Stimulated activated CD4-positive, alpha-beta T cell treated with anti-CD3 and anti-CD28 coated beads, Interleukin-2, amount 100 ng/mL, for 24 hours (primary cell): ENCODE results near the gene LRIF1.
"Not testable (repeated sequence)": the region's sequence is repeated elsewhere in the genome, so short reads cannot be mapped to it uniquely, and the experiment has no call there.

Experiments
- DNase-seq, 2 donors: peaks; one replicate each; pipeline ENCODE4 v3.0.0-alpha.2; 2020

Gene LRIF1

DNA sequence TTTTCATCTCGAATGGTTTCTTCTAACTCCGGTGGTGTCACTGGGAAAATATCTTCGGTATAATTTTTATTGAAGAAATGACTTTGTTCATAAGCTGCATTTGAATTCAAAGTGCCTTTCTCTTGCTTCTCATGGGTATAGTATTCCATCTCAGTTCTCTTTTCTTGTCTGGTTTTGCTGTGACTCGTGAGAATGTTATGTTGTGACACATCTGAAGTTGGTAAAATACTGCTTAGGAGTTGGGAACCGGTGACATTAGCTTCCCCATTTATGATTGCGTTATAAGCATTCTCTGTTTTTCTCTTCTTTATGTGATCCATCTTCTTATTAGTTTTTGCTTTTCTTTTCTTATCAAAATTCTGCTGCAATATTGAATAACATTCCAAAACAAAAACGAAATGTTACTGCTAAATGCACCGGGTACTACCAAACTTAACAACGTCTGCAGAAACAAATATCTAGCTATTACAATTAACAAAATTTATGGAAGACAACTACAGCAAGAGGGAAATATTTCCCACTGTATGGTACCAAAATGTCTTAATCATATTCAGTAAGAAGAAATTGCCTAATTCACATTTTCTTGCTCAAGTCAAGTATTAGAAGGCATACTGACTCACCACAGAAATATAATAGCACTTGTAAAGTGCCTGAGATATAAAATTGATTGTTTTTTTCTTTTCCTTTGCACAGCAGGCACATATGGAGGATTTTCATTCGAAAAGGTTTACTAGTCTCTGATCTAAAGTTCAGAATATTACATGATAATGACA lies 15.5 kb downstream of the LRIF1 start:
- DNase-seq: no peak

DNA sequence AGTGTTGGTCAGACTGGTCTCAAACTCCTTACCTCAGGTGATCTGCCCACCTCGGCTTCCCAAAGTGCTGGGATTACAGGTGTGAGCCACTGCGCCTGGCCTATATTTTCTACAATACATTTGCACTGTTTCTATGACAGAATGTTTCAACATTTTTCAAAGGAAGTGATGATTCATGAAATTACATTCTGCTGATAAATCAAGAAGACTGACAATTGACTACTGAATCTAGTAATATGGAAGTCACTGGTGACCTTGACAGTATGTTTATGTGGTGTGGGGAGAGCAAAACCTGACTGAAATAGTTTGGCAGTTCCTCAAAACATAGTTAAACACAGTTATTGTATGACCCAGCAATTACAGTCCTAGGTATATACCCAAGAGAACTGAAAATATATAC lies 18.1 kb downstream of the LRIF1 start:
- no peak for DNase-seq

DNA sequence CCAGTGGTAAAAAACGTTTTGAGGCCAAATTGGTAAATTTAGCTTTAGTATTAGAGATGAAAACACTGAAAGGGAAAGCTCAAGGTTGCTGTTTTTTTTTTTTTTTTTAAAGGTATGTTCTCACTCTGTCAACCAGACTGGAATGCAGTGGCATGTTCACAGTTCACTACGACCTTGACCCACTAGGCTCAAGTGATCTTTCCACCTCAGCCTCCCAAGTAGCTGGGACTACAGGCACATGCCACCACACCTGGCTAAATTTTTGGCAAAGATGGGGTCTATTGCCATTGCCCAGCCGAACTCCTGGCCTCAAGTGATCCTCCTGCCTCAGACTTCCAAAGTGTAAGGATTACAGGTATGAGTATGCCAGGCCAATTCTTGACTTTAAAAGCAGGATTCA lies 18.9 kb downstream of the LRIF1 start:
- no peak for DNase-seq

DNA sequence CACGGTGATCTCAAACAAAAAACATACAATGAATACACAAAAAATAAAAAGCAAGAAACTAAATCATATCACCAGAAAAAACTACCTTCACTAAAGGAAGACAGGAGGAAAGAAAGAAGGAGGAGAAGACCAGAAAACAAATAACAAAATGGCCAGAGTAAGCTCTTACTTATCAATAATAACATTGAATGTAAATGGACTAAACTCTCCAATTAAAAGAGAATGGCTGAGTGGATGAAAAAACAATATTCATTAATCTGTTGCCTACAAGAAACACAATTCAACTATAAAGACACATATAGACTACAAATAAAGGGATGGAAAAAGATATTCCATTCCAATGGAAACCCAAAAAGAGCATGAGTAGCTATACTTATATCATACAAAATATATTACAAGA lies 27.2 kb downstream of the LRIF1 start:
- no peak for DNase-seq

DNA sequence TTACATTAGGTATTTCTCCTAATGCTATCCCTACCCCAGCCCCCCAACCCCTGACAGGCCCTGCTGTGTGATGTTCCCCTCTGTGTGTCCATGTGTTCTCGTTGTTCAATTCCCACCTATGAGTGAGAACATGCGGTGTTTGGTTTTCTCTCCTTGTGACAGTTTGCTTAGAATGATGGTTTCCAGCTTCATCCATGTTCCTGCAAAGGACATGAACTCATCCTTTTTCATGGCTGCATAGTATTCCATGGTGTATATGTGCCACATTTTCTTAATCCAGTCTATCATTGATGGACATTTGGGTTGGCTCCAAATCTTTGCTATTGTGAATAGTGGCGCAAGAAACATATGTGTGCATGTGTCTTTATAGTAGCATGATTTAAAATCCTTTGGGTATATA lies 32.6 kb downstream of the LRIF1 start:
- DNase-seq: not testable (repeated sequence)

DNA sequence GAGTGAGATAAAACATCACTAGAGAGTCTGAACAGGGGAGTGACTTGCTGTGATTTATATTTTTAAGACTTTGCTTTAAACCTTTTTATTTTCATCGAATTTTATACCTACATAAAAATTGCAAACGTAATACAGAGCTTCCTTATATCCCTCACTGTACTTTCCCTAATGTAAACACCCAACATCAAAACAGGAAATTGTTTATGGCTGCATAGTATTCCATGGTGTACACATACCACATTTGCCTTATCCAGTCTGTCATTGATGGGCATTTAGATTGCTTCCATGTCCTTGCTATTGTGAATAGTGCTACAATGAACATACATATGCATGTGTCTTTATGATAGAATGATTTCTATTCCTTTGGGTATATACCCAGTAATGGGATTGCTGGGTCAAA lies 34.8 kb downstream of the LRIF1 start:
- DNase-seq: no peak

DNA sequence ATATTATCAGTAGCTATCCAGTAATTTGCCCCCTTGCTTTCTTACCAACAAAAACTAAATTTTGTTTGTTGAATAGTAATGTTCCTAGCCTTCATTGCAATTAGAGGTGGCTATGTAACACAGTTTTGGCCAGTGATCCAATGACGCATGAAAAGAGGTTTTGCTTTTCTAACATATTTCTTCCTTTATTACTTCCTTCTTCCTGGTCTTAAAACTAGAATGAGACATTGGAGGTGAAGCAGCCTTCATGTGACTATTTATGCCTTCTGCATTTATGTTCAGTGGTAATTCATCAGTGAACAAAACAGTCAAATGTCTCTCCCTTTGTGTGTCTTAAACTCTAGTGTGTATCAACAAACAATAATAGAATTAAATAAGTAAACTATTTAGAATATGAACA lies 35.5 kb downstream of the LRIF1 start:
- DNase-seq: no peak

DNA sequence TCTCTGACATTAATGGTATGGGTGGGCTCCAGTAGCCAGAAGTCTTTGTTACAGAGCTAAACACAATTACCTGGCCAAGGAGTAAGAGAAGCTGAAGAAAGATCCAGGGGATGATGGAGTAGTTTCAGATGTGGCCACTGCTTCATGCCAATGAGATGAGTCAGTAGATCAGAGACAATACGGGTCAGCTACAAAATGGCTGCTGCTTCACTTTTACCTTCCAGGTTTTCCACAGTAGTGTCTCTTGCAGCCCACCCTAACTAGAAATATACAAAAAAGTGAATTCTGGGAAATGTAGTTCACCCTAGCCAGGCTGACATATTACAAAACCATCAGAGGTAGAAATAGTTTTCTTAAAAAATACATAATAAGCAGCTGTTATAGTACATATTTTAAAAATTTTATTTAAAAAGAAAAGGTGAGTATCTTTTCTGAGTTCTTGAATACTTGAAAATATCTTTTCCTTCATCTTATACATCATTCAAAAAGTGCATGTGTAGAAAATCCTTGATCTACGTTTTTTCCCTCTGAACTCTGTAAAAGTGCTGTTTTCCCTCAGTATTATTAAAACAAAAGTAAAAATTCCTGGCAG lies 36.1 kb downstream of the LRIF1 start:
- no peak for DNase-seq

DNA sequence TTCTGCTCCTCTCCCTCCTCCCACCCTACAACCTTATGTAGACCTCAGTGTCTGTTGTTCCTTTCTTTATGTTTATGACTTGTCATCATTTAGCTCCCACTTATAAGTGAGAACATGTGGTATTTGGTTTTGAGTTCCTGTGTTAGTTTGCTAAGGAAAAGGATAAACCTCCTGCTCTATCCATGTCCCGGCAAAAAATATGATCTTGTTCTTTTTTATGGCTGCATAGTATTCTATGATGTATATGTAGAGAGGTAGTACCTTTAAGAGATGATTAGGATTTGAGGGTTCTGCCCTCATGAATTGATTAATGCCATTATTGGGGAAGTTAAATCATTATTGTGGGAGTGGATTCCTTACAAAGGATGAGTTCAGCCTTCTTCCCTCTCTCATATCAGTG lies 41.8 kb downstream of the LRIF1 start:
- DNase-seq: no peak

DNA sequence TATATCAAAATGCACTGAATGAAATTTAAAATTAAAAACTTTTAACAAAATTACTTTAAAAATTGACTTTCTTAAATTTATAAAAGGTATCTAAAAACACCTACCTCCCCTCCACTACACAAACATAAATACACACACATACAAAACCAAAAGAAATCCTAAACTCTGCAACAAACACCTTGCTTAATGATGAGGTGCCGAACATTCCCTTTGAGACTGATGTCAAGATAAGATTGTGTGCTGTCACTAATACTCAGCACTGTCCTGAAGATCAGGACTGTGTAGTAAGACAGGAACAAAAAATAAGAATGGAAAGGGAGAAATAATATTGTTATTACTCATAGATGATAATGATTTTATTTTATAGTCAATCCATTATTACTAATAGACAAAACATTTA lies 45.7 kb downstream of the LRIF1 start:
- no peak for DNase-seq

DNA sequence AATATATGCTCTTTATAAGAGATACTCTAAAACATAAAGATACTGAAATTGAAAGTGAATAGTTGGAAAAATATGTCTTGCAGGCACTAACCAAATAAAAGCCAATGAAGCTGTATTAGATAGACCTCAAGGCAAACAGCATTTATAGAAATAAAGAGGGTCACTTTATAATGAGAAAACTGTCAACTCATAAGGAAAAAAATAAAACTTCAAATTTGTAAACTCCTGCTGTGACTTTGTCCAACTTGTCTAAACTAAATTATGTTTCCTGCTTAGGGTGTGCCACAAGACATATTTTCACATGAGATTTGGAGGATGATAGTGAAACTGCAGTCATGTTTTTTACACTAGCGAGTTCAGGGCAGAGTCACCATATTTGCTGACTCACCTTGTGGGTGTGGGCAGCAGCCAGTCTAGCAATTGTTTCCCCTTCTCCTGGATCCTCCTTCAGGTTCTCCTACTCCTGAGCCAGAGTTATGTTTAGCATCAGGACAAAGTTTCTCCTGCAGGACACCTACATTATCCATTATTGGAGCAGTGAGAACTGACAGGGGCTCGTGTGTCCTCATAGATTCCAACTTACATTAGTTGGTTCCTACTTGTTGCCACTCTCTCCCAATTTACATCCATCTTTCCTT lies 46.9 kb downstream of the LRIF1 start:
- peak in 1 of 2 donors; percentile 27 for DNase-seq

DNA sequence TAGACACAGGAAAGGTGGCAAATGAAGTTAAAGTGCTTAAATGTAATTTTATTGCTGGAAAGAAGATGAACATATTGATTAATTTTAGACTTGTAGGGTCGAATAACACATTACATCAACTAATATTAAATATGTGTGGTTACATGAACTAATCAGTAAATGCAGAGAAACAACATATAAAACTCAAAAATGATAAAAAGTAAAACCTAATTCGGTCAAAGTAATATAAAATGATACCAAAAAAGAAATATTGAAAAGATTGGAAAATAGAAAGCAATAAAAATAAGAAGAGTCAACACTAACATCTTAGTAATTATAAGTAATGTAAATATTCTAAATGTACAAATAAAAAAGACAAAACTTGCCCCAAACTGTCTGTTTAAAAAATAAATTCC lies 47.5 kb downstream of the LRIF1 start:
- no peak for DNase-seq

DNA sequence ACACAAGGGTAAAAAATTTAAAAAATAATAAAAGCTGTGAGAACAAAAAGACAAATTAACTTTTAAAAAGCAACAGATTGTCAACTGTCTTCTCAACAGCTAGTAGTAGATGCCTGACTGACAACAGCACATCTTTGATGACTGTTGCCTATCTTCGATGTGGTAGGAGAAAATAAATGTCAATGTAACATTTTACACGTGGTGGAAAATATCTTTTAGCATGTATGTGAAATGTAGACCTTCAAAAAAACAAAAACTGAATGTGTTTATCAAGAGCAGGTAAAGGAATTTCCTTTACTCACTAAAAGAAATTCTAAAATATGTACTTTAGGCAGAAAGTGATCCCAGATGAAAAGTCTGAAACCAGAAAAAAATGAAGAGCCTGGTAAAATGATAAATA lies 47.9 kb downstream of the LRIF1 start:
- DNase-seq: no peak

DNA sequence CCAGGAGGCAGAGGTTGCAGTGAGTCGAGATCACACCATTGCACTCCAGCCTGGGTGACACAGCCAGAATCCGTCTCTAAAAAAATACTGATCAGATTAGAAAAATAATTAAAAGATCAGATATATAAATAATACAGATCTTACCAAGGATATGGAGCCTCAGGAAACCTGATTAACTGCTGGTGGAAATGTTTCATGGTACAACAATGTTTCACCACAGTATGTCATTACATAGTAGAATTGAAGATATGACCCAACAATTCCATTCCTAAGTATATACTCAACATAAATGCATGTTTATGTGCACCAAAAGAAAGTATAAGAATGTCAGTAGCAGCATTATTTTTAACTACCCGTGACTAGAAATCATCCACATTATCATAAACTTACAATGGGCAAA lies 49.0 kb downstream of the LRIF1 start:
- DNase-seq: no peak

DNA sequence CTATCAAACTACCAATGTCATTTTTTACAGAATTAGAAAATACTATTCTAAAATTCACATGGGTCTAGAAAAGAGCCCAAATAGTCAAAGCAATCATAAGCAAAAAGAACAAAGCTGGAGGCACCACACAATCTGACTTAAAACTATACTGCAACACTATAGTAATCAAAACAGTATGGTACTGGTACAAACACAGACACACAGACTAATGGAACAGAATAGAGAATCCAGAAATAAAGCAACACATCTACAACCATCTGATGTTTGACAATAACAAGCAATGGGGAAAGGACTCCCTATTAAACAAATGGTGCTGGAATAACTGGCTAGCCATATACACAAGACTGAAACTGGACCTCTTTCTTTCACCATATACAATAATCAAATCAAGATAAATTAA lies 50.9 kb downstream of the LRIF1 start:
- DNase-seq: no peak

DNA sequence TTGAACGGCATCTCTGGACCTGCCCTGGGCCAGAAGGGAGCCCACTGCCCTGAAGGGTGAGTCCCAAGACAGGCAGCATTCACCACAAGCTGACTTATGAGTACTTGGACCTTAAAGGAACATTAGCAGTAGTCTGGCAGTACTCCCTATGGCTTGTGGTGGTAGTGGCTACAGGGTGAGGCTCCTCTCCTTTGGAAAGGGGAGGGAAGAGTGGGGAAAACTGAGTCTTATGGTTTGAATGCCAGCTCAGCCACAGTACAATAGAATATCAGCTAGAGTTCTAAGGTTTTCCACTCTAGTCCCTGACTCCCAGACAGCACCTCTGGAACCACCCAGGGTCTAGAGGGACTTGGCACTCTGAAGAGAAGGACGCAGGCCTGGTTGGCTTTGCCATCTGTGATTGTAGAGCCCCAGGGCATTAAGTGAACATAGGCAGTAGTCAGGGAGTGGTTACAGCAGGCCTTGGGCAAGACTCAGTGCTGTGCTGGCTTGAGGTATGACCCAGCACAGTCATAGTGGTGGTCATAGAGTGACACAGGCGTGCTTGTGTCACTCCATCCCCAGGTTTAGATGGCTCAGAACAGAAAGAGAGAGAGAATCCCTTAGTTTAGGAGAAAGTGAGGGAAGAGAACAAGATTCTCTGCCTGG lies 59.7 kb downstream of the LRIF1 start:
- DNase-seq: no peak

DNA sequence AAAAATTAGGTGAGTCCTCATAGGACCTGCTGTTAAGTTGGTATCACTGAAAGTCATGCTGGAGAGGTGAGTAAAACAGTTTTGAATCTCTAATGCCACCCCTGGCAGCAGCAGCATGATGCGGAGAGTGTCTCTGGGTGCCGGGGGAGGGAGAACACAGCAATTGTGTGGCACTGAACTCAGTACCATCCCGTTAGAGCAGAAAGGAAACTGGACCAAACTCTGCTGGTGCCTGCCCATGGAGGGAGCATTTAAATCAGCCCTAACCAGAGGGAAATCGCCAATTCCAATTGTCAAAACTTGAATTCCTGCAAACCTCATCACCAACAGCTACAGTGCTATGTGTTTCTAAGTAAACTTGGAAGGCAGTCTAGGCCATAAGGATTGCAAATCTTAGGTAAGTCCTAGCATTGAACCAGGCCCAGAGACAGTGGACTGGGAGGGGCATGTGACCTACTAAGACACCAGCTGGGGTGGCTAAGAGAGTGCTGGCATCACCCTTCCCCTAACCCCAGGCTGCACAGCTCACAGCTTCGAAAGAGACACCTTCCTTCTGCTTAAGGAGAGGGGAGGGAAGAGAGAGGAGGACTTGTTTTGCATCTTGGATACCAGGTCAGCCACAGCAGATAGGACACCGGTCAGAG lies 60.8 kb downstream of the LRIF1 start:
- DNase-seq: no peak

DNA sequence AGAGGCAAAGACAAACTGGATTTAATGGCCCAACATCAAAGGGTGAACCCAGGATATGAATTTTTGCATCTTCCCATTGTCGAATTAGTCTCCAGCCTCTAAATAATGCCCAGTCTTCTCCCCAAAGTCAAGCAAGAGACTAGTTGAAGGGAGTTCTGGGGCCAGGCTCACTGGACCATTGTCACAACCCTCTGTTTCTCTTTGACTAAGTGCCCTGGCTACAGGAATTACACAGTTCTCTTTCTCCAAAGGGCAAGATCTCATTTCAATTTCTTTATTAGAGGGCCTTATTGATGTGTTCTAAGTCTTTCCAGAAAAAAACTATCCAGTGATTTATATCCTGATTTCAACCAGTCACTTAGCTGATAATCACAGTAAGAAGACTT lies 64.3 kb downstream of the LRIF1 start:
- DNase-seq: no peak

DNA sequence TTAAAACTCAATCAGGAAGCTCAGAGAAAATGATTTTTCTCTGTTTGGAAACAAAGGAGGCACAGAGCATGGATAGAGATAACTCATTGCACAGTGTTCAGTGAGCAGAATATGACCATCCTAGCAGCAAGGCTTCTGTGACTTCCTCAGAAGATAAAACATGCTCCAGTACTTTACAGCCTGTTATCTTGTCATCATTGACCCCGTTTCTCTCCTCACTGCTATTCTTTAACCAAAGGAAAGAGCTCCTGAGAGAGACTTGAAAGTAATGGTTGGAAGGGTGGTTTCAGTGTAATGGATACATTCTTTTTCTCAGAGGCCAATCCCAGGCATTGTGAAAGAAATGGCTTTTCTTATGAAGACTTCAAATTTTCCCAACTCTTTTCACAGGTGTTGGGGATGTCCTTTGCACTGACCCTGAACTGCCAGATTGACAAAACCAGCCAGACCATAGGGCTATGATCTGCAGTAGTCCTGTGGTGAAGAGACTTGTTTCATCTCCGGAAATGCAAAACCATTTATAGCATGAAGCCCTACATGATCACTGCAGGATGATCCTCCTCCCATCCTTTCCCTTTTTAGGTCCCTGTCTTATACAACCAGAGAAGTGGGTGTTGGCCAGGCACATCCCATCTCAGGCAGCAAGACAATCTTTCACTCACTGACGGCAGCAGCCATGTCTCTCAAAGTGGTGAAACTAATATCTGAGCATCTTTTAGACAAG lies 64.8 kb downstream of the LRIF1 start:
- no peak for DNase-seq

DNA sequence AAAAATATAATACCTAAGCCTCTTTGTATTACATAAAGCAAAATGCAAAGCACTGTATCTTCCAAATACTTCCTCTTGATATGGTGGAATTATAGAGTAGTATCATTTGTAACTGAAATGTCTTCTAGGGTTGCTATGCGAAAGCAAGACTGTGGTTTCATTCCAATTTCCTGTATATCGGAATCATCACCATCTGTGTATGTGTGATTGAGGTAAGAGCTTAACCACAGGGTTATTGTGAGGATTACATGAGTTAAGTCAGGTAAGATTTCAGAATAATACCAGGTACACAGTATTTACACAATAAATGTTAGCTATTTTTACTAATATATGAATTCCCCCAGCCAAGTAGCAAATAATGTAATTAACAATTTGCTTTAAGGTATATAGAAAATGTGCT lies 66.0 kb downstream of the LRIF1 start:
- DNase-seq: no peak
